Stomach (tissue), 9 donors: ENCODE measurements around the gene LRMDA. TPM values are rescaled to one million over a fixed set of nuclear protein-coding genes. Genes with fewer than 3 reads are reported as not detected.

Experiments used
- DNase-seq, 2 donors: peaks; one replicate each; pipeline versions ENCODE4 v3.0.0 to v3.0.0-alpha.2; 2013 to 2019
- H3K27ac ChIP-seq, 5 donors: fragments of 200-600 bp in 4 of 5; sonication (generic) in 4 of 5; one replicate each; pipeline ENCODE4 v1.5.1; 2013 to 2019; ENCODE audit warnings: mild to moderate bottlenecking in 1 of 5, moderate library complexity in 1 of 5
- H3K27me3 ChIP-seq, 3 donors: fragments of 200-600 bp; sonication (generic); one replicate each; pipeline ENCODE4 v1.5.1; 2017 to 2019; ENCODE audit warnings: mixed run types in 1 of 3
- H3K36me3 ChIP-seq, 4 donors: fragments of 200-600 bp; sonication (generic); 1 replicate in 3 of 4; 2 replicates in 1 of 4; pipeline ENCODE4 v1.5.1; 2016 to 2019
- H3K4me1 ChIP-seq, 4 donors: fragments of 200-600 bp; sonication (generic); one replicate each; pipeline ENCODE4 v1.5.1; 2016 to 2019
- H3K4me3 ChIP-seq, 4 donors: fragments of 200-600 bp; sonication (generic) in 3 of 4; one replicate each; pipeline ENCODE4 v1.5.1; 2016 to 2019; ENCODE audit warnings: mild to moderate bottlenecking in 1 of 4
- H3K9me3 ChIP-seq, 4 donors: fragments of 200-600 bp; sonication (generic); one replicate each; pipeline ENCODE4 v1.5.1; 2016 to 2019
- EP300 ChIP-seq: sonication (generic); formaldehyde crosslinking; IDR thresholded peaks from one replicate; pipeline ENCODE4 v1.6.1; 2017; ENCODE audit warnings: antibody characterized with exemption
- POLR2A ChIP-seq, 4 donors: fragments of 450-650 bp; IDR thresholded peaks; one replicate each; pipeline ENCODE4 v1.6.1; 2016; ENCODE audit warnings: antibody characterized with exemption in 4 of 4, control low read depth in 2 of 4, mild to moderate bottlenecking in 1 of 4, moderate library complexity in 1 of 4
- POLR2AphosphoS5 ChIP-seq, 3 donors: sonication (generic); formaldehyde crosslinking; IDR thresholded peaks; one replicate each; pipeline ENCODE4 v1.6.1; 2016; ENCODE audit warnings: antibody characterized with exemption in 3 of 3
- WGBS, 5 donors: extraction: QIAGEN DNeasy Blood & Tissue Kit in 3 of 5; methylation state at CpG; one replicate each; pipeline versions ENCODE4 v1.1.5 to v1.1.7; 2013 to 2018; 5-methylcytosine and 5-hydroxymethylcytosine counted together
- intact Hi-C: fragments of 100-400 bp; cut with DNase I; formaldehyde crosslinking; loops from one replicate; pipeline ENCODE4 v1.15.1; 2023; ENCODE audit warnings: low total_unique reads
- polyA plus RNA-seq, 3 donors: library from polyadenylated mRNA; stranded (reverse); fragments of 200-250 nt; gene quantifications; one replicate each; pipeline ENCODE4 v1.2.3, GENCODE V29; 2013
- total RNA-seq, 5 donors: library from RNA; depleted of rRNA; stranded (reverse); fragments of >200 nt; gene quantifications; one replicate each; pipeline versions ENCODE4 v1.1.0 to v1.2.3, GENCODE V29; 2014 to 2016
- TF ChIP-seq, protein P1 (sequence below), 7 experiments: fragments of 450-650 bp in 4 of 7; fragments of 200-600 bp in 3 of 7; sonication (generic) in 3 of 7; IDR thresholded peaks; one replicate each; pipeline ENCODE4 v1.5.1; 2016 to 2019; ENCODE audit warnings: antibody characterized with exemption in 7 of 7, control low read depth in 2 of 7, mild to moderate bottlenecking in 1 of 7
- donor health status: healthy with polysubstance abuse.
- donor health status: Bipolar disorder and iron deficiency.
- donor health status: healthy.

The LRMDA gene
- total and polyA plus RNA-seq, 8 donors = 1.3 to 30.2 (median 13.6) TPM; not detected in 1

DNA sequence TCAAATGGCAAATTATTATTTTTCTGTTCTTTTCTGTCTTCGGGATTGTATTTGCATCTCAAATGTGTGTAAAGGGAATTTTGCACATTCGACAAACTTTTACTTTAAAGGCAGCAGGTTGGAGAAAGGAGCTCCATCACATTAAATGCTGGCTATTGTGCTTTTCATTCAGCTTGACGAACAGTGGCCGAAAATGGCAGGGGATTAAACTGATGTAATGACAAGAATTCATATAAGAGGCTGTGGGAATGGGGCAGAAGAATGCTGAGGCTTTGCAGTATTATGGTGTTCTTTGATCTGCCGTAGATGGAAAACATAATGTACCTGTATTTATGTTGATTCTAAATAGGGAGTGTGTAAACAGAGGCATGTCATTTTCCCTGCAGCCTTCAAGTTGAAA, 376.0 kb downstream of the LRMDA start:
- H3K4me3 ChIP-seq = no peak overlapping the region
- TF ChIP-seq POLR2A (IDR thresholded peaks at IDR 0.05) = no peak
- TF ChIP-seq POLR2AphosphoS5 (IDR thresholded peaks at IDR 0.05) = no peak
- TF ChIP-seq EP300 = no peak
- TF ChIP-seq, protein P1, sequence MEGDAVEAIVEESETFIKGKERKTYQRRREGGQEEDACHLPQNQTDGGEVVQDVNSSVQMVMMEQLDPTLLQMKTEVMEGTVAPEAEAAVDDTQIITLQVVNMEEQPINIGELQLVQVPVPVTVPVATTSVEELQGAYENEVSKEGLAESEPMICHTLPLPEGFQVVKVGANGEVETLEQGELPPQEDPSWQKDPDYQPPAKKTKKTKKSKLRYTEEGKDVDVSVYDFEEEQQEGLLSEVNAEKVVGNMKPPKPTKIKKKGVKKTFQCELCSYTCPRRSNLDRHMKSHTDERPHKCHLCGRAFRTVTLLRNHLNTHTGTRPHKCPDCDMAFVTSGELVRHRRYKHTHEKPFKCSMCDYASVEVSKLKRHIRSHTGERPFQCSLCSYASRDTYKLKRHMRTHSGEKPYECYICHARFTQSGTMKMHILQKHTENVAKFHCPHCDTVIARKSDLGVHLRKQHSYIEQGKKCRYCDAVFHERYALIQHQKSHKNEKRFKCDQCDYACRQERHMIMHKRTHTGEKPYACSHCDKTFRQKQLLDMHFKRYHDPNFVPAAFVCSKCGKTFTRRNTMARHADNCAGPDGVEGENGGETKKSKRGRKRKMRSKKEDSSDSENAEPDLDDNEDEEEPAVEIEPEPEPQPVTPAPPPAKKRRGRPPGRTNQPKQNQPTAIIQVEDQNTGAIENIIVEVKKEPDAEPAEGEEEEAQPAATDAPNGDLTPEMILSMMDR (IDR thresholded peaks at IDR 0.05) = no peak
- H3K9me3 ChIP-seq = no peaks in the 10 kb centered on the region
- 84 to 95% (median 92%) methylated on average over 5 of the region's 5 CpGs for WGBS, 5 donors
- no peak for DNase-seq
- no peaks in the 10 kb centered on the region for H3K36me3 ChIP-seq
- peaks cover 3 to 18% (median 8%) of the 10 kb centered on the region in 4 donors for H3K4me1 ChIP-seq
- no peak overlapping the region for H3K27ac ChIP-seq
- no peaks in the 10 kb centered on the region for H3K27me3 ChIP-seq
- intact Hi-C loops = no loop called here

- Histone ChIP-seq H3K4me1 (peaks cover 0 to 3% (median 0%) of the 10 kb centered on the region in 4 donors), H3K36me3 (no peaks in the 10 kb centered on the region), H3K9me3 (no peaks in the 10 kb centered on the region), H3K4me3 (no peak overlapping the region), H3K27me3 (no peaks in the 10 kb centered on the region), H3K27ac (no peak overlapping the region)
- TF ChIP-seq POLR2A (IDR thresholded peaks at IDR 0.05) (no peak), POLR2AphosphoS5 (IDR thresholded peaks at IDR 0.05) (no peak), EP300 (no peak)
- TF ChIP-seq, protein P1 (IDR thresholded peaks at IDR 0.05) = no peak
- DNase-seq = no peak
- 72 to 96% (median 91%) methylated on average over 3 of the region's 3 CpGs for WGBS, 5 donors
- intact Hi-C loops = no loop called here
Observed at GRCh38 chr10:75809003-75809402, 377.6 kb downstream of the LRMDA start.

- Histone ChIP-seq H3K27me3 (no peaks in the 10 kb centered on the region), H3K4me3 (no peak overlapping the region), H3K9me3 (no peaks in the 10 kb centered on the region), H3K27ac (no peak overlapping the region), H3K36me3 (no peaks in the 10 kb centered on the region), H3K4me1 (peaks cover 0 to 4% (median 0%) of the 10 kb centered on the region in 4 donors)
- intact Hi-C loops = no loop called here
- DNase-seq = no peak
- no peak for TF ChIP-seq POLR2AphosphoS5 (IDR thresholded peaks at IDR 0.05)
- no peak for TF ChIP-seq POLR2A (IDR thresholded peaks at IDR 0.05)
- no peak for TF ChIP-seq EP300
- TF ChIP-seq, protein P1 (IDR thresholded peaks at IDR 0.05) = no peak
Observed at GRCh38 chr10:75814014-75814413, 382.6 kb downstream of the LRMDA start.

DNA sequence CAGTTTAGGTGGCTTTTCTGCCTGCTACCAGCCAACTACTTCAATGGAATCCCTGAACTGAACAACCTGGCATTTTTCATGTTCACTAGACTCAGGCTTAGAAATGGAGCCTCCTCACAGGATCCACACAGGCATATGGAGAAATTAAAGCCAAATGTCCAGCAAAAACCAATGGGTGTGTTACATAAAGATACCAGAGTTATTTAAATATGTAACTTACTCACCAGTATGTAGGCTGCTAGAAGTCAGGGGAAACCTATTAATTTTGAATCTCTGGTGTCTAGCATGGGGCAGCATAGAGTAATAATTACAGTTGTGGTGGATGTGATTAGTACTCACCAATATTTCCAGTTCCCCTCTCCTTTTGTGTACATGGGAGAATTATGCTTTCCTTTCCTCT, 383.6 kb downstream of the LRMDA start:
- DNase-seq = no peak
- peaks cover 0 to 5% (median 0%) of the 10 kb centered on the region in 4 donors for H3K4me1 ChIP-seq
- no peaks in the 10 kb centered on the region for H3K36me3 ChIP-seq
- H3K9me3 ChIP-seq = no peaks in the 10 kb centered on the region
- no peak overlapping the region for H3K27ac ChIP-seq
- no peak overlapping the region for H3K4me3 ChIP-seq
- intact Hi-C loops = no loop called here
- TF ChIP-seq EP300 (no peak), POLR2A (IDR thresholded peaks at IDR 0.05) (no peak), POLR2AphosphoS5 (IDR thresholded peaks at IDR 0.05) (no peak)
- TF ChIP-seq, protein P1 (IDR thresholded peaks at IDR 0.05) = no peak
- H3K27me3 ChIP-seq = no peaks in the 10 kb centered on the region
